Measurements from ENCODE around the gene SULT1A3. TPM values are rescaled to one million over a fixed set of nuclear protein-coding genes. Genes with fewer than 3 reads are reported as not detected.

The SULT1A3 gene
- total RNA-seq, 4 donors from 2014 or later, result 5.1 to 22.5 (median 14.6) TPM

DNA sequence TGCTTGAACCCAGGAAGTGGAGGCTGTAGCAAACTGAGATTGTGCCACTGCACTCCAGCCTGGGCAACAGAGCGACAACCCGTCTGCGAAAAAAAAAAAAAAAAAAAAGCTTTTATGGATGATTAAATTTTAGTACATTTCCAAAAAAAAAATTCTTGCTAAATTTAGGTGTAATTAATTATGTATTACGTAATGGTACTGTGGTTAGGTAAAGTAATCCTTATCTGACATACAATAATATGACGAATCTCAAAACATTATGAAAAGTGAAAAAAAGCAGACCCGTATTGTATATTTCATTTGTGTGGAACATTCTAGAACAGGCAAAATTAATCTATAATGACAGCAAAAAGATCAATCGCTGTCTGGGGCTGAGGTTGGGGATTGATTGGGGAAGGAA lies 26.0 kb upstream of the SULT1A3 start:
- no peak for TF ChIP-seq CTCF (IDR thresholded peaks at IDR 0.05; ENCODE audit: low read depth)

- TF ChIP-seq CTCF (IDR thresholded peaks at IDR 0.05; ENCODE audit: low read depth), result no peak
Observed at GRCh38 chr16:30179195-30179594, 19.9 kb upstream of the SULT1A3 start.

- TF ChIP-seq CTCF (IDR thresholded peaks at IDR 0.05; ENCODE audit: low read depth), result no peak
Observed at GRCh38 chr16:30179931-30180330, 19.1 kb upstream of the SULT1A3 start.

DNA sequence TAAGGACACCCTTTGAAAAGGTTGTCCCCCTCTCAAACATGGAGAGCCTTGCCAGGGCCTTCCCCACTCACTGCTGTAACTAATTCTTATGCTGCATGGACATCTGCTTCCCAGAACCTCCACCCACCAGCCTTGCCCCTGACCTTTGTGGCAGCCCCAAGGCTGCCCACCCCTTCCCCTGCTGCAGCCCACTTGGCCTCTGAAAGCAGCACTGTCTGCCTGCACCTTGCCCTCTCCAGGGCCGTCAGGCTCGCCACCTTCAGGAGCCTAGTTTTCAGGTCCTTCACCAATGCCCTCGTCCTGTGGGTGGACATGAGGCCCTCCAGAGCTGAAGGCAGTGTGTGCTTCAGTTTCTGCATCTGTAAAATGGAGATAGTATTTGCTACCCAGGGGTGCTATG lies 18.3 kb upstream of the SULT1A3 start:
- TF ChIP-seq CTCF (IDR thresholded peaks at IDR 0.05; ENCODE audit: low read depth), result no peak

- no peak for TF ChIP-seq CTCF (IDR thresholded peaks at IDR 0.05; ENCODE audit: low read depth)
Observed at GRCh38 chr16:30183233-30184095, 15.6 kb upstream of the SULT1A3 start, which contains the start of gene CORO1A. Gene CORO1A (plus strand): TSS chr16:30183602. CDS start chr16:30185210, 1,608 bp downstream.

- TF ChIP-seq CTCF (IDR thresholded peaks at IDR 0.05; ENCODE audit: low read depth), result no peak
Observed at GRCh38 chr16:30184096-30184890, 14.8 kb upstream of the SULT1A3 start.
